Measurements from ENCODE around the gene C1orf115. TPM values are rescaled to one million over a fixed set of nuclear protein-coding genes. Genes with fewer than 3 reads are reported as not detected.
A peak's percentile ranks its signal among the peaks of the same experiment; 100 is the strongest.
"Not testable (repeated sequence)": the region's sequence is repeated elsewhere in the genome, so short reads cannot be mapped to it uniquely, and the experiment has no call there.

Gene C1orf115
- total RNA-seq: 44.2 and 92.7 TPM in 2 replicates

GRCh38 chr1:220690140-220691052 lies at the start of gene C1orf115:
Gene C1orf115, plus strand, starts transcription at chr1:220690363. Its CDS starts 40 bp downstream, at chr1:220690403.
- peak; percentile 73 to 88 for DNase-seq (ENCODE audit: low read depth in 2 of 2)

GRCh38 chr1:220642285-220642684 lies 47.9 kb upstream of the C1orf115 start:
- DNase-seq (ENCODE audit: low read depth in 2 of 2): no peak

GRCh38 chr1:220652995-220653394 lies 37.2 kb upstream of the C1orf115 start:
- DNase-seq (ENCODE audit: low read depth in 2 of 2): no peak

- no peak for DNase-seq (ENCODE audit: low read depth in 2 of 2)
Measured at GRCh38 chr1:220655509-220655908, 34.7 kb upstream of the C1orf115 start.

GRCh38 chr1:220655961-220656740 lies 34.0 kb upstream of the C1orf115 start:
- no peak for DNase-seq (ENCODE audit: low read depth in 2 of 2)

GRCh38 chr1:220666349-220666748 lies 23.8 kb upstream of the C1orf115 start:
- no peak for DNase-seq (ENCODE audit: low read depth in 2 of 2)

- DNase-seq (ENCODE audit: low read depth in 2 of 2): no peak
Measured at GRCh38 chr1:220669005-220669404, 21.2 kb upstream of the C1orf115 start.

GRCh38 chr1:220670365-220670764 lies 19.8 kb upstream of the C1orf115 start:
- no peak for DNase-seq (ENCODE audit: low read depth in 2 of 2)

GRCh38 chr1:220673921-220674320 lies 16.2 kb upstream of the C1orf115 start:
- DNase-seq (ENCODE audit: low read depth in 2 of 2): no peak

GRCh38 chr1:220677251-220677650 lies 12.9 kb upstream of the C1orf115 start:
- no peak for DNase-seq (ENCODE audit: low read depth in 2 of 2)

- DNase-seq (ENCODE audit: low read depth in 2 of 2): peak; percentile 61 to 77
Measured at GRCh38 chr1:220680085-220680687, 10.0 kb upstream of the C1orf115 start.

- DNase-seq (ENCODE audit: low read depth in 2 of 2): peak; percentile 39 to 61
Measured at GRCh38 chr1:220681220-220681880, 8.8 kb upstream of the C1orf115 start.

- no peak for DNase-seq (ENCODE audit: low read depth in 2 of 2)
Measured at GRCh38 chr1:220682901-220683576, 7.1 kb upstream of the C1orf115 start.

- DNase-seq (ENCODE audit: low read depth in 2 of 2): not testable (repeated sequence)
Measured at GRCh38 chr1:220683716-220684115, 6.4 kb upstream of the C1orf115 start.

GRCh38 chr1:220684890-220685289 lies 5.3 kb upstream of the C1orf115 start:
- DNase-seq (ENCODE audit: low read depth in 2 of 2): no peak

GRCh38 chr1:220685879-220686278 lies 4.3 kb upstream of the C1orf115 start:
- DNase-seq (ENCODE audit: low read depth in 2 of 2): peak in 1 of 2 donors; percentile 16

- no peak for DNase-seq (ENCODE audit: low read depth in 2 of 2)
Measured at GRCh38 chr1:220687809-220688208, 2.4 kb upstream of the C1orf115 start.

GRCh38 chr1:220689666-220690065 lies 497 bp upstream of the C1orf115 start:
- no peak for DNase-seq (ENCODE audit: low read depth in 2 of 2)

GRCh38 chr1:220691053-220691684 lies 1.0 kb downstream of the C1orf115 start:
- DNase-seq (ENCODE audit: low read depth in 2 of 2): peak in 1 of 2 donors; percentile 13

All from lung microvascular endothelial cell (primary cell).